WTC11 (cell line): ENCODE results near the gene CCDC51. TPM values are rescaled to one million over a fixed set of nuclear protein-coding genes. Genes with fewer than 3 reads are reported as not detected.

Experiments used
- ATAC-seq: fragments of 200-7000 bp; cut with Tn5 transposase; 2 replicates; pipeline ENCODE4 v1.10.0; 2021; ENCODE audit warnings: mild to moderate bottlenecking, moderate library complexity
- CTCF ChIA-PET: fragments of 300-600 bp; sonication (Branson Sonifier 250); formaldehyde crosslinking; loops from one replicate; lab custom pipeline; 2021; ENCODE audit warnings: antibody characterized with exemption; lab: Charles Lee
- POLR2A ChIA-PET: fragments of 350-600 bp; sonication (Branson Sonifier 250); formaldehyde crosslinking; loops from one replicate; lab custom pipeline; 2021; ENCODE audit warnings: antibody characterized with exemption; lab: Charles Lee
- DNase-seq: peaks from one replicate; pipeline ENCODE4 v3.0.0; 2021; ENCODE audit warnings: low spot score
- H3K27ac Mint-ChIP-seq: 2 replicates; pipeline ENCODE4 v1.8.0; 2021; ENCODE audit warnings: mixed read lengths
- H3K27me3 Mint-ChIP-seq: 2 replicates; pipeline ENCODE4 v1.8.0; 2021; ENCODE audit warnings: low read depth, mild to moderate bottlenecking, moderate library complexity, mixed read lengths
- H3K36me3 Mint-ChIP-seq: 2 replicates; pipeline ENCODE4 v1.8.0; 2021; ENCODE audit warnings: mixed read lengths
- H3K4me1 Mint-ChIP-seq: 2 replicates; pipeline ENCODE4 v1.8.0; 2022; ENCODE audit warnings: mixed read lengths
- H3K4me3 Mint-ChIP-seq: 2 replicates; pipeline ENCODE4 v1.8.0; 2021; ENCODE audit warnings: mild to moderate bottlenecking, moderate library complexity, mixed read lengths
- H3K9me3 Mint-ChIP-seq: 2 replicates; pipeline ENCODE4 v1.8.0; 2021; ENCODE audit warnings: mixed read lengths
- ATF1 ChIP-seq: sonication (generic); formaldehyde crosslinking; IDR thresholded peaks from 2 replicates; pipeline ENCODE4 v1.8.1; 2023; ENCODE audit warnings: mild to moderate bottlenecking, moderate library complexity, missing genetic modification reagents
- CBFB ChIP-seq: sonication (generic); formaldehyde crosslinking; IDR thresholded peaks from 2 replicates; pipeline ENCODE4 v1.8.1; 2022; ENCODE audit warnings: mild to moderate bottlenecking, low read depth, missing genetic modification reagents
- CREM ChIP-seq: sonication (generic); formaldehyde crosslinking; IDR thresholded peaks from 2 replicates; pipeline ENCODE4 v1.8.1; 2022; ENCODE audit warnings: mild to moderate bottlenecking, missing genetic modification reagents, moderate library complexity
- FOXK1 ChIP-seq: sonication (generic); formaldehyde crosslinking; IDR thresholded peaks from 2 replicates; pipeline ENCODE4 v1.8.0; 2022; ENCODE audit warnings: mild to moderate bottlenecking, moderate library complexity, missing genetic modification reagents
- GABPB1 ChIP-seq: sonication (generic); formaldehyde crosslinking; IDR thresholded peaks from 2 replicates; pipeline ENCODE4 v1.8.1; 2023; ENCODE audit warnings: mild to moderate bottlenecking, missing genetic modification reagents
- IRF2 ChIP-seq: sonication (generic); formaldehyde crosslinking; IDR thresholded peaks from 2 replicates; pipeline ENCODE4 v1.8.0; 2022; ENCODE audit warnings: low read depth, missing genetic modification reagents, borderline replicate concordance
- JAZF1 ChIP-seq: fragments of 250-450 bp; sonication (Bioruptor Pico); IDR thresholded peaks from 2 replicates; pipeline ENCODE4 v1.9.0; 2021; ENCODE audit warnings: moderate library complexity, mild to moderate bottlenecking, inconsistent platforms
- KAT7 ChIP-seq: sonication (generic); formaldehyde crosslinking; IDR thresholded peaks from 2 replicates; pipeline ENCODE4 v1.8.1; 2023; ENCODE audit warnings: missing genetic modification reagents, mild to moderate bottlenecking, borderline replicate concordance
- TEAD4 ChIP-seq: sonication (generic); formaldehyde crosslinking; IDR thresholded peaks from 2 replicates; pipeline ENCODE4 v1.8.0; 2022; ENCODE audit warnings: mild to moderate bottlenecking, missing genetic modification reagents
- ZNF263 ChIP-seq: sonication (generic); formaldehyde crosslinking; IDR thresholded peaks from 2 replicates; pipeline ENCODE4 v1.8.1; 2022; ENCODE audit warnings: low read depth, mild to moderate bottlenecking, moderate library complexity, missing genetic modification reagents
- total RNA-seq: library from RNA; stranded (reverse); gene quantifications from 3 replicates; pipeline ENCODE4 v1.2.3, GENCODE V29; 2021
- TF ChIP-seq, protein P1 (sequence below): sonication (generic); formaldehyde crosslinking; IDR thresholded peaks from 2 replicates; pipeline ENCODE4 v1.8.0; 2022; ENCODE audit warnings: mild to moderate bottlenecking, missing genetic modification reagents
- TF ChIP-seq, protein P2 (sequence below): sonication (generic); formaldehyde crosslinking; IDR thresholded peaks from 2 replicates; pipeline ENCODE4 v1.8.1; 2023; ENCODE audit warnings: mild to moderate bottlenecking, missing genetic modification reagents
- TF ChIP-seq, protein P3 (sequence below): sonication (generic); formaldehyde crosslinking; IDR thresholded peaks from 2 replicates; pipeline ENCODE4 v1.8.0; 2022; ENCODE audit warnings: missing genetic modification reagents
- TF ChIP-seq, protein P4 (sequence below): sonication (generic); formaldehyde crosslinking; IDR thresholded peaks from 2 replicates; pipeline ENCODE4 v1.8.1; 2023; ENCODE audit warnings: mild to moderate bottlenecking, missing genetic modification reagents
- TF ChIP-seq, protein P5 (sequence below): fragments of 200-600 bp; IDR thresholded peaks from 2 replicates; pipeline ENCODE4 v1.8.0; 2022; ENCODE audit warnings: antibody characterized with exemption
- TF ChIP-seq, protein P6 (sequence below): sonication (generic); formaldehyde crosslinking; IDR thresholded peaks from 2 replicates; pipeline ENCODE4 v1.8.1; 2022; ENCODE audit warnings: low read depth, mild to moderate bottlenecking, moderate library complexity, missing genetic modification reagents, borderline replicate concordance

Gene CCDC51
- total RNA-seq, 1 experiment from 2014 or later, result 25.1 TPM

DNA sequence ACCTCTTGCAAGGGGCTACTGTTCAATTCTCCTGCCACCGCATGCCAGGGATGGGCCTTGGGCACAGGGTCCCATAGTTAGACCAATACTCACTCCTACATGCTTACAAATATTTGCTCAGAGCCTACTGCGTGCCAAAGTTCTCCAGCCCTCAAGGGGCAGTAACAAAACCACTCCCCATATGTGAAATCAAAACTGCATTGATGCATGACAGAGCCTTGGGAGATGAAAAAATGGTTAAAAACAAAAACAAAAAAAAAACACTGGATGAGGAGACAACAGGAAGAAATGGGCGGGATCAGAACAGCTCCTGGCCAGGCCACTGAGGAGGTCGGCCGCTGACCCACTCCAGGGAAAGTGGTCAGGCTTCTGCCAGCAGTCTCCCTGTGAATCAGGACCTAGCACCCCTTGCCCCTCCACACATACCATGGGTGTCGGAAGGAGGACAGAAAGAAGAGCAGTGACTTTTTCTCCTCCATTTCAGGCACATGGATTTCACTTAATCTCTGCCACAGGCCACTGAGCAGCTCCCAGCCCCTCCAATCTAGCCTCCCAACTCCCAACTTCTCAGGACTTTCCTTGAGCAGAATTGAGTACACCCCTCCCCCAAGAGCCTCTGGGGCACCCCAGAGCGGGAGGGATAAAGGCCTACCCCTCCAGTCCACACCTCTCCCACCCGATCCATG, 12.8 kb downstream of the CCDC51 start:
- DNase-seq, result no peak
- H3K4me1 Mint-ChIP-seq, result peaks cover 49% of the 10 kb centered on the region

DNA sequence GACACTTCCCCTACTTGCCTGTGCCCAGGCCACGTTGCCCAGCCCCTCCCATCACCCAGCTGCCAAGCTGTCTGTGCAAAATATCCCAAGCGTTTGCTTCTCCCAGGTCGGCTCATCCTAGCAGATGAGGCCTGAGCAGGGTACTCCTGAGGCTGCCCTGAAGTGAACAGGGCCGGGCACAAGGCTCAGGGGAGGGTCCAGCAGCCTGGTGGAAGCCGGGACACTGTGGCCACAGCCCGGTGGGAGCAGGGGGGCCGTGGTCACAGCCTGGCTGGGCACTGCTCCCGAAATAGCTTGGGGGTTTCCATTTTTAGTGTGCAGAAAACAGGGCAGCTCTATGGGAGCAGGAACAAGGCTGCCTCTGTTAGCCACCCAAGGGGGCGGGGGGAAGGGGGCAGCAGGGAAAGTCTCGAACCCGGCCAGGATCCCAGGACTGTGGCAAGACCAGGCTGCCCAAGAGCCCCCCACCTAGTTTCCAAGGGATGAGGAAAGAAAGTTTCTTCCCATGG, 13.5 kb downstream of the CCDC51 start:
- CTCF ChIA-PET, result interaction anchor here (8.2 to 18.3 kb wide), 2 partner anchors 10 to 26 kb away, joined by 142 to 218 read pairs; no protein-coding TSS in a partner anchor
- TF ChIP-seq IRF2 (CRISPR knock-in tag) (no peak), KAT7 (0 out of 2 replicates have a peak, but pooled peaks have one; percentile 42)
- Mint-ChIP-seq H3K36me3 (peaks cover under 1% of the 10 kb centered on the region; the same call in 1 of the 2 replicates), H3K4me3 (no peak overlapping the region), H3K27ac (no peak overlapping the region), H3K27me3 (no peaks in the 10 kb centered on the region), H3K9me3 (no peaks in the 10 kb centered on the region), H3K4me1 (peaks cover 44% of the 10 kb centered on the region)
- ATAC-seq (no peak), DNase-seq (no peak)
- POLR2A ChIA-PET, result no interaction called here

More for the DNA sequence above, 12.8 kb downstream of the CCDC51 start:
- CTCF ChIA-PET, result interaction anchor here (8.2 to 18.3 kb wide), 2 partner anchors 9 to 27 kb away, joined by 142 to 218 read pairs; no protein-coding TSS in a partner anchor
- TF ChIP-seq, protein P1, sequence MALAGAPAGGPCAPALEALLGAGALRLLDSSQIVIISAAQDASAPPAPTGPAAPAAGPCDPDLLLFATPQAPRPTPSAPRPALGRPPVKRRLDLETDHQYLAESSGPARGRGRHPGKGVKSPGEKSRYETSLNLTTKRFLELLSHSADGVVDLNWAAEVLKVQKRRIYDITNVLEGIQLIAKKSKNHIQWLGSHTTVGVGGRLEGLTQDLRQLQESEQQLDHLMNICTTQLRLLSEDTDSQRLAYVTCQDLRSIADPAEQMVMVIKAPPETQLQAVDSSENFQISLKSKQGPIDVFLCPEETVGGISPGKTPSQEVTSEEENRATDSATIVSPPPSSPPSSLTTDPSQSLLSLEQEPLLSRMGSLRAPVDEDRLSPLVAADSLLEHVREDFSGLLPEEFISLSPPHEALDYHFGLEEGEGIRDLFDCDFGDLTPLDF, result no peak
- peak overlapping the region; percentile 75 for H3K4me3 Mint-ChIP-seq
- POLR2A ChIA-PET, result no interaction called here
- H3K27ac Mint-ChIP-seq, result peak overlapping the region; percentile 86
- no peaks in the 10 kb centered on the region for H3K27me3 Mint-ChIP-seq
- H3K9me3 Mint-ChIP-seq, result no peaks in the 10 kb centered on the region
- peaks cover 7% of the 10 kb centered on the region for H3K36me3 Mint-ChIP-seq
- no peak for ATAC-seq

DNA sequence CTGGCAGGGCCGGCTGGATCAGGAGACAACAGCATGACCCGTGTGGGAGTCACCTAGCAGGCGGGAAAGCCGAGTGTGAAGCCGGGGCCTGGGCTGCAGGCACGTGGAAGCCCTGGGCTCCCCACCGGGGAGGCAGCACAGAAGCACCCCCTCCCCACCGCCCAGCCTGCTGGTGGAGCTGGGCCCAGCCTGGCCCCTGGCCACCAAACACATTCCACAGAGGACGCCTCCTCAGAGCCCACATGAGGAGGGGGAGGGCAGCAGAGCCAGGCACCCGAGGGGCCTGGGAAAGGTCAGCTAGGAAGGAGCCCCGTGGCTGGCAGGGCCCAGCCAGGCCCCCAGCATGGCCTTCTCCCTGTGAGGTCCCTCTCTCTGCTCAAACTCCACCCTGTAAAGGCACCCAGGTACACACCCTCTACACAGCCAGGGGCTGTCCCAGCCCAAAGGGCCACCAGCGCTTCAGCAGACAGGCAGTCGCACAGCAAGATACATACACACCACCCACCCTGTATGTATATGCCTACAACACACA, 14.6 kb downstream of the CCDC51 start:
- POLR2A ChIA-PET, result no interaction called here
- Mint-ChIP-seq H3K4me3 (no peak overlapping the region), H3K36me3 (no peaks in the 10 kb centered on the region; the same call in 1 of the 2 replicates), H3K27ac (peak overlapping the region; percentile 83)
- CTCF ChIA-PET, result interaction anchor here (18.3 kb wide), 1 partner anchor 11 kb away, joined by 218 read pairs; no protein-coding TSS in a partner anchor
- ATAC-seq, result no peak
- TF ChIP-seq, protein P2, sequence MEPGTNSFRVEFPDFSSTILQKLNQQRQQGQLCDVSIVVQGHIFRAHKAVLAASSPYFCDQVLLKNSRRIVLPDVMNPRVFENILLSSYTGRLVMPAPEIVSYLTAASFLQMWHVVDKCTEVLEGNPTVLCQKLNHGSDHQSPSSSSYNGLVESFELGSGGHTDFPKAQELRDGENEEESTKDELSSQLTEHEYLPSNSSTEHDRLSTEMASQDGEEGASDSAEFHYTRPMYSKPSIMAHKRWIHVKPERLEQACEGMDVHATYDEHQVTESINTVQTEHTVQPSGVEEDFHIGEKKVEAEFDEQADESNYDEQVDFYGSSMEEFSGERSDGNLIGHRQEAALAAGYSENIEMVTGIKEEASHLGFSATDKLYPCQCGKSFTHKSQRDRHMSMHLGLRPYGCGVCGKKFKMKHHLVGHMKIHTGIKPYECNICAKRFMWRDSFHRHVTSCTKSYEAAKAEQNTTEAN, result no peak
- TF ChIP-seq KAT7, result no peak
- TF ChIP-seq CBFB (CRISPR knock-in tag), result no peak
- TF ChIP-seq FOXK1 (CRISPR knock-in tag), result no peak
- TF ChIP-seq, protein P3, sequence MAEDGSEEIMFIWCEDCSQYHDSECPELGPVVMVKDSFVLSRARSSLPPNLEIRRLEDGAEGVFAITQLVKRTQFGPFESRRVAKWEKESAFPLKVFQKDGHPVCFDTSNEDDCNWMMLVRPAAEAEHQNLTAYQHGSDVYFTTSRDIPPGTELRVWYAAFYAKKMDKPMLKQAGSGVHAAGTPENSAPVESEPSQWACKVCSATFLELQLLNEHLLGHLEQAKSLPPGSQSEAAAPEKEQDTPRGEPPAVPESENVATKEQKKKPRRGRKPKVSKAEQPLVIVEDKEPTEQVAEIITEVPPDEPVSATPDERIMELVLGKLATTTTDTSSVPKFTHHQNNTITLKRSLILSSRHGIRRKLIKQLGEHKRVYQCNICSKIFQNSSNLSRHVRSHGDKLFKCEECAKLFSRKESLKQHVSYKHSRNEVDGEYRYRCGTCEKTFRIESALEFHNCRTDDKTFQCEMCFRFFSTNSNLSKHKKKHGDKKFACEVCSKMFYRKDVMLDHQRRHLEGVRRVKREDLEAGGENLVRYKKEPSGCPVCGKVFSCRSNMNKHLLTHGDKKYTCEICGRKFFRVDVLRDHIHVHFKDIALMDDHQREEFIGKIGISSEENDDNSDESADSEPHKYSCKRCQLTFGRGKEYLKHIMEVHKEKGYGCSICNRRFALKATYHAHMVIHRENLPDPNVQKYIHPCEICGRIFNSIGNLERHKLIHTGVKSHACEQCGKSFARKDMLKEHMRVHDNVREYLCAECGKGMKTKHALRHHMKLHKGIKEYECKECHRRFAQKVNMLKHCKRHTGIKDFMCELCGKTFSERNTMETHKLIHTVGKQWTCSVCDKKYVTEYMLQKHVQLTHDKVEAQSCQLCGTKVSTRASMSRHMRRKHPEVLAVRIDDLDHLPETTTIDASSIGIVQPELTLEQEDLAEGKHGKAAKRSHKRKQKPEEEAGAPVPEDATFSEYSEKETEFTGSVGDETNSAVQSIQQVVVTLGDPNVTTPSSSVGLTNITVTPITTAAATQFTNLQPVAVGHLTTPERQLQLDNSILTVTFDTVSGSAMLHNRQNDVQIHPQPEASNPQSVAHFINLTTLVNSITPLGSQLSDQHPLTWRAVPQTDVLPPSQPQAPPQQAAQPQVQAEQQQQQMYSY (CRISPR knock-in tag), result no peak
- no peak for TF ChIP-seq TEAD4
- no peak for TF ChIP-seq JAZF1 (CRISPR knock-in tag)
- no peak for TF ChIP-seq ATF1
- TF ChIP-seq CREM, result no peak
- TF ChIP-seq, protein P4, sequence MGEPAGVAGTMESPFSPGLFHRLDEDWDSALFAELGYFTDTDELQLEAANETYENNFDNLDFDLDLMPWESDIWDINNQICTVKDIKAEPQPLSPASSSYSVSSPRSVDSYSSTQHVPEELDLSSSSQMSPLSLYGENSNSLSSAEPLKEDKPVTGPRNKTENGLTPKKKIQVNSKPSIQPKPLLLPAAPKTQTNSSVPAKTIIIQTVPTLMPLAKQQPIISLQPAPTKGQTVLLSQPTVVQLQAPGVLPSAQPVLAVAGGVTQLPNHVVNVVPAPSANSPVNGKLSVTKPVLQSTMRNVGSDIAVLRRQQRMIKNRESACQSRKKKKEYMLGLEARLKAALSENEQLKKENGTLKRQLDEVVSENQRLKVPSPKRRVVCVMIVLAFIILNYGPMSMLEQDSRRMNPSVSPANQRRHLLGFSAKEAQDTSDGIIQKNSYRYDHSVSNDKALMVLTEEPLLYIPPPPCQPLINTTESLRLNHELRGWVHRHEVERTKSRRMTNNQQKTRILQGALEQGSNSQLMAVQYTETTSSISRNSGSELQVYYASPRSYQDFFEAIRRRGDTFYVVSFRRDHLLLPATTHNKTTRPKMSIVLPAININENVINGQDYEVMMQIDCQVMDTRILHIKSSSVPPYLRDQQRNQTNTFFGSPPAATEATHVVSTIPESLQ (CRISPR knock-in tag), result no peak
- TF ChIP-seq, protein P5, sequence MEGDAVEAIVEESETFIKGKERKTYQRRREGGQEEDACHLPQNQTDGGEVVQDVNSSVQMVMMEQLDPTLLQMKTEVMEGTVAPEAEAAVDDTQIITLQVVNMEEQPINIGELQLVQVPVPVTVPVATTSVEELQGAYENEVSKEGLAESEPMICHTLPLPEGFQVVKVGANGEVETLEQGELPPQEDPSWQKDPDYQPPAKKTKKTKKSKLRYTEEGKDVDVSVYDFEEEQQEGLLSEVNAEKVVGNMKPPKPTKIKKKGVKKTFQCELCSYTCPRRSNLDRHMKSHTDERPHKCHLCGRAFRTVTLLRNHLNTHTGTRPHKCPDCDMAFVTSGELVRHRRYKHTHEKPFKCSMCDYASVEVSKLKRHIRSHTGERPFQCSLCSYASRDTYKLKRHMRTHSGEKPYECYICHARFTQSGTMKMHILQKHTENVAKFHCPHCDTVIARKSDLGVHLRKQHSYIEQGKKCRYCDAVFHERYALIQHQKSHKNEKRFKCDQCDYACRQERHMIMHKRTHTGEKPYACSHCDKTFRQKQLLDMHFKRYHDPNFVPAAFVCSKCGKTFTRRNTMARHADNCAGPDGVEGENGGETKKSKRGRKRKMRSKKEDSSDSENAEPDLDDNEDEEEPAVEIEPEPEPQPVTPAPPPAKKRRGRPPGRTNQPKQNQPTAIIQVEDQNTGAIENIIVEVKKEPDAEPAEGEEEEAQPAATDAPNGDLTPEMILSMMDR, result no peak
- TF ChIP-seq, protein P6, sequence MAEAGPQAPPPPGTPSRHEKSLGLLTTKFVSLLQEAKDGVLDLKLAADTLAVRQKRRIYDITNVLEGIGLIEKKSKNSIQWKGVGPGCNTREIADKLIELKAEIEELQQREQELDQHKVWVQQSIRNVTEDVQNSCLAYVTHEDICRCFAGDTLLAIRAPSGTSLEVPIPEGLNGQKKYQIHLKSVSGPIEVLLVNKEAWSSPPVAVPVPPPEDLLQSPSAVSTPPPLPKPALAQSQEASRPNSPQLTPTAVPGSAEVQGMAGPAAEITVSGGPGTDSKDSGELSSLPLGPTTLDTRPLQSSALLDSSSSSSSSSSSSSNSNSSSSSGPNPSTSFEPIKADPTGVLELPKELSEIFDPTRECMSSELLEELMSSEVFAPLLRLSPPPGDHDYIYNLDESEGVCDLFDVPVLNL (CRISPR knock-in tag), result no peak
- TF ChIP-seq GABPB1, result no peak
- no peak for TF ChIP-seq ZNF263 (CRISPR knock-in tag)
- TF ChIP-seq, all 79 proteins: peak for 0
- no peak for DNase-seq
- Mint-ChIP-seq H3K4me1 (peaks cover 33% of the 10 kb centered on the region), H3K9me3 (no peaks in the 10 kb centered on the region), H3K27me3 (no peaks in the 10 kb centered on the region)
